H1 (cell line): Measurements from ENCODE around the gene MUS81. TPM values are rescaled to one million over a fixed set of nuclear protein-coding genes. Genes with fewer than 3 reads are reported as not detected.

ENCODE experiments used
- CTCF ChIA-PET: fragments of 300-600 bp; sonication (Branson Sonifier 250); formaldehyde crosslinking; loops from one replicate; lab custom pipeline; 2021; ENCODE audit not compliant: partially characterized antibody; lab: Charles Lee
- POLR2A ChIA-PET: fragments of 300-600 bp; sonication (Branson Sonifier 250); formaldehyde crosslinking; loops from one replicate; lab custom pipeline; 2021; ENCODE audit warnings: inconsistent platforms; ENCODE audit not compliant: partially characterized antibody; lab: Charles Lee
- DNase-seq, 2 experiments: peaks; one replicate each; pipeline versions ENCODE4 v3.0.0 to v3.0.0-alpha.2; 2010 to 2022; ENCODE audit warnings: low spot score in 2 of 2, low read depth in 1 of 2, mixed read lengths in 1 of 2
- FAIRE-seq: peaks from 2 replicates; lab custom pipeline; 2011; peaks lifted over from hg19 to GRCh38; lab: Jason Lieb, UNC
- H2AFZ ChIP-seq: 2 replicates; pipeline ENCODE4 v1.8.1; 2012; ENCODE audit warnings: low read length, inconsistent platforms
- H2AK5ac ChIP-seq: 2 replicates; pipeline ENCODE4 v1.6.1; 2013; ENCODE audit warnings: low read depth, low read length
- H2BK120ac ChIP-seq: replicated peaks from 2 replicates; pipeline ENCODE3; 2013; ENCODE audit warnings: low read depth, low read length, inconsistent platforms
- H2BK12ac ChIP-seq: 2 replicates; pipeline ENCODE4 v1.6.1; 2013; ENCODE audit warnings: low read depth, low read length
- H2BK15ac ChIP-seq: 2 replicates; pipeline ENCODE4 v1.6.1; 2013; ENCODE audit warnings: low read length
- H2BK20ac ChIP-seq: 2 replicates; pipeline ENCODE4 v1.6.1; 2013; ENCODE audit warnings: low read length
- H2BK5ac ChIP-seq: 2 replicates; pipeline ENCODE4 v1.6.1; 2013; ENCODE audit warnings: low read depth, low read length
- H3K14ac ChIP-seq: 2 replicates; pipeline ENCODE4 v1.6.1; 2013; ENCODE audit warnings: inconsistent platforms; ENCODE audit not compliant: insufficient read length
- H3K18ac ChIP-seq: 2 replicates; pipeline ENCODE4 v1.6.1; 2013; ENCODE audit warnings: low read length; ENCODE audit errors: extremely low read depth
- H3K23ac ChIP-seq: 2 replicates; pipeline ENCODE4 v1.6.1; 2013; ENCODE audit warnings: inconsistent platforms; ENCODE audit not compliant: insufficient read length
- H3K23me2 ChIP-seq: 2 replicates; pipeline ENCODE4 v1.6.1; 2013; ENCODE audit warnings: low read depth, low read length
- H3K27ac ChIP-seq: 2 replicates; pipeline ENCODE4 v1.6.1; 2011; ENCODE audit warnings: low read depth, low read length, inconsistent platforms
- H3K27me3 ChIP-seq, 4 experiments: replicated peaks in 1 of 4; 1 replicate in 1 of 4; 2 replicates in 3 of 4; pipeline versions ENCODE4 v1.6.1 to v1.8.1; 2011 to 2013; ENCODE audit warnings: low read length in 3 of 4, mild to moderate bottlenecking in 3 of 4, inconsistent platforms in 2 of 4, mixed read lengths in 2 of 4, moderate library complexity in 1 of 4; ENCODE audit not compliant: control insufficient read depth in 3 of 4, insufficient read depth in 3 of 4; ENCODE audit errors: extremely low read depth in 1 of 4
- H3K36me3 ChIP-seq, 4 experiments: 2 replicates each; pipeline versions ENCODE4 v1.6.1 to v1.8.1; 2011 to 2013; ENCODE audit warnings: mild to moderate bottlenecking in 4 of 4, low read length in 3 of 4, moderate library complexity in 2 of 4, control low read depth in 1 of 4, inconsistent platforms in 1 of 4; ENCODE audit not compliant: insufficient read depth in 4 of 4, control insufficient read depth in 2 of 4
- H3K4ac ChIP-seq: replicated peaks from 2 replicates; pipeline ENCODE3; 2013; ENCODE audit warnings: low read length, low read depth, mixed read lengths, inconsistent platforms; ENCODE audit not compliant: insufficient read length
- H3K4me1 ChIP-seq, 4 experiments: replicated peaks in 1 of 4; 1 replicate in 1 of 4; 2 replicates in 3 of 4; pipeline versions ENCODE4 v1.6.1 to v1.8.1; 2011 to 2013; ENCODE audit warnings: low read length in 3 of 4, inconsistent platforms in 2 of 4, mixed read lengths in 1 of 4; ENCODE audit not compliant: insufficient read depth in 4 of 4, control insufficient read depth in 3 of 4
- H3K4me2 ChIP-seq, 2 experiments: 2 replicates each; pipeline versions ENCODE4 v1.6.1 to v1.8.1; 2011 to 2013; ENCODE audit warnings: low read depth in 2 of 2, low read length in 2 of 2, control low read depth in 1 of 2, inconsistent platforms in 1 of 2, mild to moderate bottlenecking in 1 of 2; ENCODE audit not compliant: insufficient read depth in 1 of 2
- H3K4me3 ChIP-seq, 4 experiments: fragments of 200-600, 300-600 bp in 1 of 4; sonication (generic), shearing (Covaris generic), sonication (Bioruptor Twin) in 1 of 4; 2 replicates each; pipeline versions ENCODE4 v1.5.1 to v1.8.1; 2011 to 2016; ENCODE audit warnings: low read length in 4 of 4, low read depth in 3 of 4, control low read depth in 2 of 4, inconsistent platforms in 2 of 4, mild to moderate bottlenecking in 2 of 4, mixed read lengths in 1 of 4, moderate library complexity in 1 of 4; ENCODE audit not compliant: insufficient read depth in 2 of 4; ENCODE audit errors: extremely low read depth in 1 of 4
- H3K56ac ChIP-seq: replicated peaks from 2 replicates; pipeline ENCODE3; 2013; ENCODE audit warnings: low read depth, mild to moderate bottlenecking, mixed read lengths, low read length, inconsistent platforms; ENCODE audit not compliant: insufficient read length
- H3K79me1 ChIP-seq: 2 replicates; pipeline ENCODE4 v1.6.1; 2013; ENCODE audit warnings: low read depth, low read length, control low read depth
- H3K79me2 ChIP-seq, 2 experiments: 2 replicates each; pipeline versions ENCODE4 v1.6.1 to v1.8.1; 2012 to 2013; ENCODE audit warnings: low read length in 2 of 2, mild to moderate bottlenecking in 2 of 2, inconsistent platforms in 1 of 2; ENCODE audit not compliant: insufficient read depth in 2 of 2, control insufficient read depth in 1 of 2
- H3K9ac ChIP-seq, 4 experiments: replicated peaks in 1 of 4; 1 replicate in 1 of 4; 2 replicates in 3 of 4; pipeline versions ENCODE4 v1.6.1 to v1.8.1; 2011 to 2013; ENCODE audit warnings: low read depth in 3 of 4, low read length in 3 of 4, control low read depth in 2 of 4, mild to moderate bottlenecking in 2 of 4, moderate library complexity in 2 of 4, inconsistent platforms in 1 of 4; ENCODE audit errors: extremely low read depth in 1 of 4
- H3K9me3 ChIP-seq, 2 experiments: 2 replicates each; pipeline versions ENCODE4 v1.6.1 to v1.8.1; 2012 to 2013; ENCODE audit warnings: mild to moderate bottlenecking in 2 of 2, moderate library complexity in 2 of 2, control low read depth in 1 of 2, inconsistent platforms in 1 of 2, low read depth in 1 of 2, low read length in 1 of 2, mixed read lengths in 1 of 2; ENCODE audit not compliant: insufficient read depth in 2 of 2
- H4K20me1 ChIP-seq, 2 experiments: replicated peaks in 1 of 2; 2 replicates each; pipeline versions ENCODE3 to v1.8.1; 2011 to 2013; ENCODE audit warnings: inconsistent platforms in 2 of 2, low read length in 2 of 2, mild to moderate bottlenecking in 1 of 2; ENCODE audit not compliant: insufficient read depth in 2 of 2, control insufficient read depth in 1 of 2
- H4K5ac ChIP-seq: 2 replicates; pipeline ENCODE4 v1.6.1; 2013; ENCODE audit warnings: low read length, low read depth, mixed read lengths, inconsistent platforms; ENCODE audit not compliant: insufficient read length
- H4K8ac ChIP-seq: 2 replicates; pipeline ENCODE4 v1.8.0; 2013; ENCODE audit warnings: mild to moderate bottlenecking, moderate library complexity, low read length, inconsistent platforms; ENCODE audit not compliant: insufficient read depth; ENCODE audit errors: extremely low read depth
- H4K91ac ChIP-seq: replicated peaks from 2 replicates; pipeline ENCODE3; 2013; ENCODE audit warnings: low read length, mixed read lengths, inconsistent platforms; ENCODE audit not compliant: insufficient read length
- CHD1 ChIP-seq: IDR thresholded peaks from 2 replicates; pipeline ENCODE4 v1.6.1; 2012; ENCODE audit warnings: low read depth, low read length, improper control_type of control experiment
- CREB1 ChIP-seq: IDR thresholded peaks from 2 replicates; pipeline ENCODE4 v1.6.1; 2012; ENCODE audit warnings: inconsistent platforms
- KDM1A ChIP-seq: fragments of 200-600, 300-600 bp; sonication (generic); IDR thresholded peaks from 2 replicates; pipeline ENCODE4 v1.7.1; 2016; ENCODE audit warnings: mild to moderate bottlenecking, low read length, borderline replicate concordance
- KDM4A ChIP-seq: IDR thresholded peaks from one replicate; pipeline ENCODE4 v1.7.1; 2012; ENCODE audit warnings: low read depth, mild to moderate bottlenecking, moderate library complexity, low read length, inconsistent platforms; ENCODE audit not compliant: severe bottlenecking
- SP1 ChIP-seq: IDR thresholded peaks from 2 replicates; pipeline ENCODE4 v1.6.1; 2011; ENCODE audit warnings: low read depth, low read length
- WGBS, 2 experiments: shearing (Covaris generic) in 1 of 2; methylation state at CpG; one replicate each; pipeline versions ENCODE4 v1.1.6 to v1.1.7; 2013 to 2015; ENCODE audit warnings: low lambda C conversion rate in 2 of 2, mixed read lengths in 2 of 2, inconsistent platforms in 1 of 2, low coverage in 1 of 2, missing lambda C conversion rate in 1 of 2; ENCODE audit not compliant: insufficient replicate concordance in 2 of 2, insufficient coverage in 1 of 2, insufficient read length in 1 of 2; ENCODE audit errors: extremely low coverage in 1 of 2, missing lambda C conversion rate in 1 of 2; 5-methylcytosine and 5-hydroxymethylcytosine counted together
- polyA plus RNA-seq, 7 experiments: library from polyadenylated mRNA; depleted of rRNA in 3 of 7; stranded (reverse) in 5 of 7; unstranded in 2 of 7; fragments of >200 nt in 5 of 7; fragments of 200-250 nt in 2 of 7; gene quantifications; 1 replicate in 5 of 7; 2 replicates in 1 of 7; 4 replicates in 1 of 7; pipeline versions ENCODE4 v1.2.1 to v1.2.3, GENCODE V29; 2011 to 2013; ENCODE audit warnings: missing spikeins in 2 of 7, mixed read lengths in 2 of 7
- total RNA-seq: library from RNA; stranded (reverse); fragmentation: NEBNext Ultra II Directional; extraction: Animal tissue kit (Norgen Biotek cat#: 25700); gene quantifications from 2 replicates; pipeline ENCODE4 v1.2.1, GENCODE V29; 2021
- TF ChIP-seq, protein P1 (sequence below): IDR thresholded peaks from 2 replicates; pipeline ENCODE4 v1.6.1; 2011; ENCODE audit warnings: low read depth, mild to moderate bottlenecking, low read length; ENCODE audit not compliant: insufficient read depth

Gene MUS81
- total and polyA plus RNA-seq, 2 of the 8 experiments (the other 6 are each of a cell fraction or from before 2014, with no cell fraction given): 30.2 to 31.5 TPM

DNA sequence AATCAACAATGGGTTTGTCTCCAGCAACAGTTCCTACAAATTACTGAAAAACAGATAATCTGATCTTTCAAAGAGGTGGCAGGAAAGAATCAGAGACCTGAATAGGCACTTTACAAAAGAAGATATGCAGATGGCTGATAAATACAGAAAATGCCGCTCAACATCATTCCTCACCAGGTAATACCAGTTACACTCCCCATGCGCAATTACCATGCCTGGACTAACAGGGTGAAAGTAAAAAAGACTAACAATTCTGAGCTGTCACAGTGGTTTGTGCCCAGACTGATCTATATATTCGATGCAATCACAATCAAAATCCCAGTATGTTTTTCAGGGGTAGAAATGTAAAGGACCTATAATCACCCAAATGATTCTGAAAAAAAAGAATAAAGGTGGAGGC lies 16.4 kb upstream of the MUS81 start:
- H3K18ac ChIP-seq: no peak overlapping the region
- no peak for TF ChIP-seq KDM1A
- TF ChIP-seq CHD1: no peak
- no peak for TF ChIP-seq CREB1
- TF ChIP-seq SP1: no peak
- no peak for TF ChIP-seq KDM4A
- TF ChIP-seq, protein P1, sequence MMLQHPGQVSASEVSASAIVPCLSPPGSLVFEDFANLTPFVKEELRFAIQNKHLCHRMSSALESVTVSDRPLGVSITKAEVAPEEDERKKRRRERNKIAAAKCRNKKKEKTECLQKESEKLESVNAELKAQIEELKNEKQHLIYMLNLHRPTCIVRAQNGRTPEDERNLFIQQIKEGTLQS: no peak
- TF ChIP-seq, all 59 proteins: peak for 0
- Histone ChIP-seq H3K14ac (no peak overlapping the region), H2BK12ac (no peak overlapping the region), H3K23me2 (no peaks in the 10 kb centered on the region), H3K4me3 (no peak overlapping the region), H4K5ac (no peak overlapping the region), H4K91ac (no peak overlapping the region), H3K79me1 (no peaks in the 10 kb centered on the region), H3K27ac (no peak overlapping the region), H3K4me2 (no peak overlapping the region), H3K23ac (no peak overlapping the region), H2BK5ac (no peak overlapping the region), H3K9me3 (no peaks in the 10 kb centered on the region), H3K4ac (no peak overlapping the region), H3K56ac (no peak overlapping the region), H2AFZ (no peak overlapping the region), H3K27me3 (no peaks in the 10 kb centered on the region; a peak in 1 of 7 replicates), H2BK120ac (no peak overlapping the region), H2AK5ac (no peak overlapping the region), H4K20me1 (no peaks in the 10 kb centered on the region), H3K36me3 (no peaks in the 10 kb centered on the region), H3K79me2 (no peaks in the 10 kb centered on the region), H4K8ac (no peak overlapping the region), H3K4me1 (no peaks in the 10 kb centered on the region), H3K9ac (no peak overlapping the region), H2BK15ac (no peak overlapping the region), H2BK20ac (no peak overlapping the region)
- POLR2A ChIA-PET: interaction anchor here (38.3 kb wide), 1 partner anchor 31 kb away, joined by 1071 read pairs; the partner anchor contains the start of genes CCDC85B, CFL1, CTSW and EFEMP2
- 84% methylated on average over 3 of the region's 3 CpGs; no CpG with 5 or more reads in 1 of the 2 experiments for WGBS, 2 experiments
- CTCF ChIA-PET: interaction anchor here (0.5 to 15.2 kb wide), 9 partner anchors 8 to 137 kb away, joined by 3 to 283 read pairs (median 5); partner anchors contain the start of genes CCDC85B, CTSW, FIBP and MUS81
- no peak for FAIRE-seq
- DNase-seq: no peak
